B cell (primary cell): ENCODE data around the gene ATP9A. TPM values are rescaled to one million over a fixed set of nuclear protein-coding genes. Genes with fewer than 3 reads are reported as not detected.

ENCODE experiments used
- ATAC-seq: fragments of 200-7000 bp; cut with Tn5 transposase; one replicate; pipeline ENCODE4 v1.10.0; 2021; ENCODE audit warnings: low read depth, mild to moderate bottlenecking, moderate number of reproducible peaks, moderate library complexity
- CTCF ChIA-PET: fragments of 350-600 bp; sonication (Branson Sonifier 250); formaldehyde crosslinking; loops from one replicate; lab custom pipeline; 2021; ENCODE audit warnings: antibody characterized with exemption, inconsistent platforms; lab: Charles Lee
- POLR2A ChIA-PET: fragments of 350-600 bp; sonication (Branson Sonifier 250); formaldehyde crosslinking; loops from one replicate; lab custom pipeline; 2021; ENCODE audit warnings: antibody characterized with exemption; lab: Charles Lee
- DNase-seq: peaks from one replicate; pipeline ENCODE4 v3.0.0; 2013
- H2AFZ ChIP-seq: 2 replicates; pipeline ENCODE4 v1.6.1; 2012; ENCODE audit warnings: mild to moderate bottlenecking, low read depth, low read length; ENCODE audit not compliant: insufficient read depth, poor library complexity, severe bottlenecking
- H3K27ac ChIP-seq, 2 donors: 1 replicate in 1 of 2; 2 replicates in 1 of 2; pipeline ENCODE4 v1.5.1; 2012 to 2013; ENCODE audit warnings: low read length in 2 of 2, mild to moderate bottlenecking in 2 of 2, moderate library complexity in 1 of 2
- H3K27me3 ChIP-seq, 4 experiments: fragments of 200-600 bp in 1 of 4; sonication (generic) in 1 of 4; replicated peaks in 1 of 4; 1 replicate in 2 of 4; 2 replicates in 2 of 4; pipeline versions ENCODE4 v1.6.1 to v1.7.0; 2013 to 2016; ENCODE audit warnings: low read length in 3 of 4, mild to moderate bottlenecking in 2 of 4, mixed read lengths in 1 of 4, moderate library complexity in 1 of 4; ENCODE audit not compliant: insufficient read depth in 4 of 4, control insufficient read depth in 3 of 4; ENCODE audit errors: control extremely low read depth in 1 of 4
- H3K36me3 ChIP-seq, 2 experiments: replicated peaks in 1 of 2; 1 replicate in 1 of 2; 2 replicates in 1 of 2; pipeline versions ENCODE4 v1.6.1 to v1.7.1; 2013; ENCODE audit warnings: low read length in 1 of 2; ENCODE audit not compliant: insufficient read depth in 2 of 2, control insufficient read depth in 1 of 2; ENCODE audit errors: control extremely low read depth in 1 of 2, extremely low read depth in 1 of 2
- H3K4me1 ChIP-seq, 2 donors: fragments of 200-600 bp in 1 of 2; sonication (generic) in 1 of 2; 1 replicate in 1 of 2; 2 replicates in 1 of 2; pipeline versions ENCODE4 v1.5.1 to v1.6.1; 2013 to 2017; ENCODE audit warnings: low read length in 2 of 2; ENCODE audit not compliant: control insufficient read depth in 2 of 2, insufficient read depth in 2 of 2
- H3K4me2 ChIP-seq: replicated peaks from 2 replicates; pipeline ENCODE3; 2012; ENCODE audit warnings: mild to moderate bottlenecking, low read depth, low read length; ENCODE audit not compliant: poor library complexity, severe bottlenecking
- H3K4me3 ChIP-seq, 5 experiments: fragments of 200-600 bp in 1 of 5; sonication (generic) in 1 of 5; 1 replicate in 3 of 5; 2 replicates in 2 of 5; pipeline versions ENCODE4 v1.5.1 to v1.7.0; 2011 to 2016; ENCODE audit warnings: low read length in 4 of 5, mild to moderate bottlenecking in 4 of 5, low read depth in 2 of 5, control low read depth in 1 of 5, moderate library complexity in 1 of 5; ENCODE audit not compliant: insufficient read depth in 1 of 5; ENCODE audit errors: control extremely low read depth in 1 of 5, extremely low read depth in 1 of 5
- H3K79me2 ChIP-seq: fragments of 200-600 bp; sonication (generic); one replicate; pipeline ENCODE4 v1.6.0; 2016; ENCODE audit warnings: low read length; ENCODE audit not compliant: control insufficient read depth, insufficient read depth
- H3K9ac ChIP-seq: fragments of 200-600 bp; sonication (generic); 2 replicates; pipeline ENCODE4 v1.6.1; 2017; ENCODE audit warnings: mild to moderate bottlenecking, low read length, moderate library complexity
- H3K9me3 ChIP-seq, 3 donors: one replicate each; pipeline versions ENCODE4 v1.6.1 to v1.7.1; 2013; ENCODE audit warnings: low read length in 2 of 3; ENCODE audit not compliant: control insufficient read depth in 2 of 3, insufficient read depth in 1 of 3; ENCODE audit errors: control extremely low read depth in 1 of 3
- H4K20me1 ChIP-seq: 2 replicates; pipeline ENCODE4 v1.6.0; 2012; ENCODE audit warnings: mild to moderate bottlenecking, low read length; ENCODE audit not compliant: insufficient read depth, control insufficient read depth, poor library complexity, severe bottlenecking
- H3K27ac Mint-ChIP-seq: one replicate; pipeline ENCODE4 v1.8.0; 2021; ENCODE audit warnings: mixed read lengths
- H3K27me3 Mint-ChIP-seq: one replicate; pipeline ENCODE4 v1.8.0; 2021; ENCODE audit warnings: mixed read lengths
- H3K4me1 Mint-ChIP-seq: one replicate; pipeline ENCODE4 v1.8.0; 2021; ENCODE audit warnings: mixed read lengths
- H3K4me3 Mint-ChIP-seq: one replicate; pipeline ENCODE4 v1.8.0; 2021; ENCODE audit warnings: mixed read lengths
- H3K9me3 Mint-ChIP-seq: one replicate; pipeline ENCODE4 v1.8.0; 2022; ENCODE audit warnings: mixed read lengths; ENCODE audit not compliant: insufficient read depth
- EZH2 ChIP-seq: IDR thresholded peaks from 2 replicates; pipeline ENCODE4 v1.6.1; 2012; ENCODE audit warnings: borderline replicate concordance, low read depth, mild to moderate bottlenecking, moderate library complexity, low read length; ENCODE audit not compliant: insufficient read depth, poor library complexity, severe bottlenecking
- WGBS: methylation state at CpG from one replicate; pipeline ENCODE4 v1.1.5; 2013; ENCODE audit warnings: missing lambda C conversion rate; ENCODE audit not compliant: insufficient coverage; 5-methylcytosine and 5-hydroxymethylcytosine counted together
- intact Hi-C: fragments of 100-400 bp; cut with micrococcal nuclease; formaldehyde crosslinking; loops from one replicate; pipeline ENCODE4 v1.10.0; 2022
- polyA plus RNA-seq: library from polyadenylated mRNA; depleted of rRNA; stranded (reverse); fragments of >200 nt; gene quantifications from 2 replicates; pipeline ENCODE4 v1.2.3, GENCODE V29; 2012
- total RNA-seq, 2 donors: library from RNA; stranded (reverse); fragments of 120-200 nt in 1 of 2; gene quantifications; 1 replicate in 1 of 2; 2 replicates in 1 of 2; pipeline versions ENCODE4 v1.2.3 to v1.2.4, GENCODE V29; 2013 to 2022
- TF ChIP-seq, protein P1 (sequence below): fragments of 200-600 bp; IDR thresholded peaks from one replicate; pipeline ENCODE4 v1.8.0; 2022; ENCODE audit warnings: antibody characterized with exemption, mild to moderate bottlenecking

Gene ATP9A
- total and polyA plus RNA-seq, 2 donors (not counting 1 experiment from before 2014, with no cell fraction given) = 0.13 to 0.22 TPM

DNA sequence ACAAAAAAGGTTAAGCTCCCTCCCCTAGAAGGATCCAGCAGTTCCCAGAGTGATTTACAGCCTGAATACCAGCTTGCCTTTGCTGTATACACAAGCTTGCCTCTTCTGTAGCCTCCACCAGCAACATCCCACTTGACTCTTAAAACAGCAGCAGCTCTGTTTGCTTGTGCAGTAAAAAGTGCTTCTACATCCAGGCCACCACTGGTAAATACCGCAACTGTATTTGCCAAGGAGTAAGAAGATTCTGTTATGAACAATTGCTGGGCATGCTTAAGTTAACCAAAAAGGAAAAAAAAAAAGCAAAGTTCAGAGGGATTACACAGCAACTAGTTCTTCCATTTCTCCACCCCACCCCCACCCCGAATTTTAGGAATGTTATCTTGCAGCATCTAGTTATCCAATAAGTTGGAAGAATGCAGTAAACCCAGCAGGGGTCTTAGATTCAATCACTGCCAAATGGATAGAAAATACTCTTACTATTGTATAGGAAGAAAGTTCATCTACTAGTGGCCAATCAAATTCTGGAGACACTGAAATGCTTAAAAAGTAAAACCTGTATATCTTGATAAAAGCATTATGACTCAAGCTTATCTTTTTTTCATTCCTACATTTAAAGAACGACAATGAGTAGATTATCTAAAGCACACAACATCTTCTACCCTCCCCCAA, 29.3 kb upstream of the ATP9A start:
- TF ChIP-seq, protein P1, sequence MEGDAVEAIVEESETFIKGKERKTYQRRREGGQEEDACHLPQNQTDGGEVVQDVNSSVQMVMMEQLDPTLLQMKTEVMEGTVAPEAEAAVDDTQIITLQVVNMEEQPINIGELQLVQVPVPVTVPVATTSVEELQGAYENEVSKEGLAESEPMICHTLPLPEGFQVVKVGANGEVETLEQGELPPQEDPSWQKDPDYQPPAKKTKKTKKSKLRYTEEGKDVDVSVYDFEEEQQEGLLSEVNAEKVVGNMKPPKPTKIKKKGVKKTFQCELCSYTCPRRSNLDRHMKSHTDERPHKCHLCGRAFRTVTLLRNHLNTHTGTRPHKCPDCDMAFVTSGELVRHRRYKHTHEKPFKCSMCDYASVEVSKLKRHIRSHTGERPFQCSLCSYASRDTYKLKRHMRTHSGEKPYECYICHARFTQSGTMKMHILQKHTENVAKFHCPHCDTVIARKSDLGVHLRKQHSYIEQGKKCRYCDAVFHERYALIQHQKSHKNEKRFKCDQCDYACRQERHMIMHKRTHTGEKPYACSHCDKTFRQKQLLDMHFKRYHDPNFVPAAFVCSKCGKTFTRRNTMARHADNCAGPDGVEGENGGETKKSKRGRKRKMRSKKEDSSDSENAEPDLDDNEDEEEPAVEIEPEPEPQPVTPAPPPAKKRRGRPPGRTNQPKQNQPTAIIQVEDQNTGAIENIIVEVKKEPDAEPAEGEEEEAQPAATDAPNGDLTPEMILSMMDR = no peak
- TF ChIP-seq EZH2 = no peak
- POLR2A ChIA-PET = no interaction called here
- no peak overlapping the region for H2AFZ ChIP-seq

DNA sequence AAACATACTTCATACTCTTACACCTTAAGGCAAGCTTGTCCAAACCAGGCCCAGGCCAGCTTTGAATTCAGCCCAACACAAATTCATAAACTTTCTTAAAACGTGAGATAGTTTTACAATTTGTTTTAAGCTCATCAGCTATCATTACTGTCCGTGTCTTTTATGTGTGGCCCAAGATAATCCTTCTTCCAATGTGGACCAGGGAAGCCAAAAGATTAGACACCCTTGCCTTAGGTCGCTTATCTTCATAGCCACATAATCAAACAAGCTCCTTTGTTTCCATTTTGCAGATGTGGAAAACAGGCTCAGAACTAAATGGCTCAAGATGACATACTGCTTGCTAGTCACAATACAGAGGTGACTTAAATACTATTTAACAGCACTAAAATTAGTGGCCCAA, 28.1 kb upstream of the ATP9A start:
- Histone ChIP-seq H3K4me3 (no peak overlapping the region), H3K27me3 (peaks cover 0 to 23% (median 15%) of the 10 kb centered on the region in 4 experiments), H3K36me3 (no peaks in the 10 kb centered on the region), H2AFZ (no peak overlapping the region), H3K9ac (no peak overlapping the region), H3K4me2 (no peak overlapping the region), H3K4me1 (peaks cover 13 to 17% of the 10 kb centered on the region in 2 donors), H4K20me1 (no peaks in the 10 kb centered on the region), H3K27ac (no peak overlapping the region), H3K9me3 (no peaks in the 10 kb centered on the region), H3K79me2 (no peaks in the 10 kb centered on the region)
- no peak for DNase-seq
- WGBS = 100% methylated on average over 1 of the region's 3 CpGs
- H3K4me1 Mint-ChIP-seq = peaks cover 12% of the 10 kb centered on the region
- ChIA-PET CTCF (no interaction called here), POLR2A (no interaction called here)
- intact Hi-C loops = no loop called here
- no peak overlapping the region for H3K27ac Mint-ChIP-seq
- H3K9me3 Mint-ChIP-seq = no peaks in the 10 kb centered on the region
- no peak overlapping the region for H3K4me3 Mint-ChIP-seq
- TF ChIP-seq, protein P1 = no peak
- TF ChIP-seq EZH2 = no peak
- H3K27me3 Mint-ChIP-seq = peaks cover 49% of the 10 kb centered on the region
- ATAC-seq = no peak

More for the DNA sequence above, 29.3 kb upstream of the ATP9A start:
- WGBS = 100% methylated on average over 1 of the region's 3 CpGs
- no peak overlapping the region for H3K4me2 ChIP-seq
- peaks cover 52% of the 10 kb centered on the region for H3K27me3 Mint-ChIP-seq
- H3K27me3 ChIP-seq = peaks cover 0 to 29% (median 18%) of the 10 kb centered on the region in 4 experiments
- no peak overlapping the region for H3K4me3 ChIP-seq
- no peak for DNase-seq
- H3K4me1 Mint-ChIP-seq = peaks cover 12% of the 10 kb centered on the region
- no peak for ATAC-seq
- no peaks in the 10 kb centered on the region for H3K9me3 ChIP-seq
- H3K4me3 Mint-ChIP-seq = no peak overlapping the region
- no peaks in the 10 kb centered on the region for H3K36me3 ChIP-seq
- CTCF ChIA-PET = no interaction called here
- peaks cover 13 to 17% of the 10 kb centered on the region in 2 donors for H3K4me1 ChIP-seq
- no peak overlapping the region for H3K9ac ChIP-seq
- no peak overlapping the region for H3K27ac Mint-ChIP-seq
- intact Hi-C loops = no loop called here
- H3K79me2 ChIP-seq = no peaks in the 10 kb centered on the region
- no peaks in the 10 kb centered on the region for H4K20me1 ChIP-seq
- no peak overlapping the region for H3K27ac ChIP-seq
- H3K9me3 Mint-ChIP-seq = no peaks in the 10 kb centered on the region
